Urothelium cell line (cell line): ENCODE results near the gene PDLIM5.
"Not testable (repeated sequence)": the region's sequence is repeated elsewhere in the genome, so short reads cannot be mapped to it uniquely, and the experiment has no call there.

Source experiments
- DNase-seq: peaks from one replicate; pipeline ENCODE4 v3.0.0; 2011; ENCODE audit warnings: low spot score, mixed read lengths
- FAIRE-seq: peaks from 2 replicates; lab custom pipeline; 2011; peaks lifted over from hg19 to GRCh38; lab: Jason Lieb, UNC

Gene PDLIM5

DNA sequence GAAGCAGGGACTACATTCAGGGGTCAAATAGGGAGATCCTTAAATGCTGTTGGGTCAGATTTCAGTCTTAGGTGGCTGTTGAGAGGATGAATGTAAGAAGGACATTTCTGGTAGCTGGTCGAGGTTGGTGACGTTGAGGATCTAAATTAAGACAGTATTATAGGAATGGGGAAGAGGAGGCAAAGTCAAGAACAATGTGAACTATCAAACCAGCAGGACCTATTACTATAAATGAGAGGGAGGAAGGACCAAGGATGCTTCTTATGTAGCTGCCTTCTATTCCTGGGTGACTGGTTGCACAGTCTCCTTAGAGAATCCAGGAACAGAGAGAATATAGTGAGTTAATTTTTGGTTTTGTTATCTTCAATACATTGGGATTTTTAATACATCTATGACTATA is 187.6 kb downstream of the PDLIM5 start:
- no peak for FAIRE-seq

DNA sequence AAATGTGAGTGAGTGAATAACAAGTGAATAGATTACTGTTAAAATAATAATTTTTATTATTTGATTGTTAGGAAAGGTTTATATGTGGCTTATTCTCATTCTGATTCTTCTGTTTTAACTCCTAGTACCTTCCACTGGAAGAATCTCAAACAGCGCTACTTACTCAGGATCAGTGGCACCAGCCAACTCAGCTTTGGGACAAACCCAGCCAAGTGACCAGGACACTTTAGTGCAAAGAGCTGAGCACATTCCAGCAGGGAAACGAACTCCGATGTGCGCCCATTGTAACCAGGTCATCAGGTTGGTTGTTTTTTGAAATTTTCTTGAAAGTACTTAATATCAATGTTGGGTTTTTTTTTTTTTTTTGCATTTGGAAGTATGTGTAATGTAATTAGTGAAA is 188.4 kb downstream of the PDLIM5 start:
- DNase-seq (no peak), FAIRE-seq (no peak)

More for the DNA sequence above, 187.6 kb downstream of the PDLIM5 start:
- no peak for DNase-seq

DNA sequence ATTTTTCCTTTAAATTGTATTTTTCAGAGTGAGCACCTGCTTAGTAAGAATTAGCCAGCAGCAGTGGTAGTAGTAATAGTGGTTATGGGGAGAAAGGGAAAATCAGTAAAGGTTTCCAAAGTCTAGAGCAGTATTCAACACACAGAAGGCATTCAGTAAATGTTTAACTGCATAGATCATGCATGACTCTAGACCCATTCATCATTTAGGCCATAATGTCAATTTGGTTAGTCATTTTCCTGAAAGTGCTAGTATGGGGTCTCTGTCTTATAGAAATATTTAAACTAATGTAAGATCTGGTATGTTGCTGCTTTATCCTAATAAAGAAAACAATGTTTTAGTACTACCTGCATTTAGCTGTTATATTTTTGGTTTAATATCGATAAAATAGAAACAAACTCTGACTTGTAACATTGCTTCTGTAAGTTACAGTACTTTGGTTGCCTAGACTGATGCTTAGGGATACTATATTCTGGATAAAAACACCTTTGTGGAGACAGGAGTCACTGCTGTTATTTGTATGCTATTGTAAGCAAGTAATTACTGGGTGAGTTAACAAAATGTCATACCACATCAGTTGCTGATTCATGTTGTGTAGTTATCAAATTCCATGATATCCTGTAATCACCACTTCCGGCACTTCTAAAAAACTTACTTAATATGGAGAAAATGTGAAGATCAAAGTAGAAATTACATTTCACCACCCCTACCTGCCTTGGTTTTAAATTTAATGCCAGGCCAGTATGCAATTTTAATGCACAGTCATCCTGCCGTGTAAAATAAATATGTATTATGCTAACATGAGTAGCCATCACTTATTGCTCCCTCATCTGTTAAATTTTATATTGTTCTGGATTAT is 190.2 kb downstream of the PDLIM5 start:
- FAIRE-seq (peak; percentile 30), DNase-seq (peak; percentile 23)

DNA sequence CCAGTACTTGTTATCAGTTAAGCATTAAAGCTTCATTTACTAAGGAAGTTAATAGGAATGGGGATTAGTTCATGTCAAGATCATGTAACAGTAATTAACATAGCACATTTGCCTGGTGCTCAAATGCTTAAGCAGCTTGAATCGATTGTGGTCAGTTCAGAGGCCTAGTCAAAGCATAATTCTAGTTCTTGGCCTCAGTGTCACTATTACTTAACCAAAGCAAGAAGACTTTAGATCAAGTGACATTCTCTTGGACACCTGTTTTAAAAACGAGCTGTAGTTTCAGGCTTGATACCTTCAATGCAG is 190.8 kb downstream of the PDLIM5 start:
- FAIRE-seq (no peak), DNase-seq (no peak)

DNA sequence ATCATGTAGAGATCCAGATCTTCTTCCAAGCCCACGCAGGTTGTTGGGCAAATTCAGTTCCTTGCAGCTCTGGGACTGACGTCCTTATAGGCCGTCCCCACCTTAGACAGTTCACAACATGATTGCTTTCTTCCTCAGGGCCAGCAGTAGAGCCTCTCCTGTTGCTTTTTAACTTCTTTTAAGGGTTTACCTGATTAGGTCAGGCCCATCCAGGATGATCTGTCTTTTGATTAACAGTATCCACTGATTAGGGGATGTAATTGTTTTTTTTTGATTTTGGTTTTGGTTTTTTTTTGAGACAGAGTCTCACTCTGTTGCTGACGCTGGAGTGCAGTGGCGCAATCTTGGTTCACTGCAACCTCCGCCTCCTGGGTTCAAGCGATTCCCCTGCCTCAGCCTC is 197.0 kb downstream of the PDLIM5 start:
- FAIRE-seq (no peak), DNase-seq (no peak)

DNA sequence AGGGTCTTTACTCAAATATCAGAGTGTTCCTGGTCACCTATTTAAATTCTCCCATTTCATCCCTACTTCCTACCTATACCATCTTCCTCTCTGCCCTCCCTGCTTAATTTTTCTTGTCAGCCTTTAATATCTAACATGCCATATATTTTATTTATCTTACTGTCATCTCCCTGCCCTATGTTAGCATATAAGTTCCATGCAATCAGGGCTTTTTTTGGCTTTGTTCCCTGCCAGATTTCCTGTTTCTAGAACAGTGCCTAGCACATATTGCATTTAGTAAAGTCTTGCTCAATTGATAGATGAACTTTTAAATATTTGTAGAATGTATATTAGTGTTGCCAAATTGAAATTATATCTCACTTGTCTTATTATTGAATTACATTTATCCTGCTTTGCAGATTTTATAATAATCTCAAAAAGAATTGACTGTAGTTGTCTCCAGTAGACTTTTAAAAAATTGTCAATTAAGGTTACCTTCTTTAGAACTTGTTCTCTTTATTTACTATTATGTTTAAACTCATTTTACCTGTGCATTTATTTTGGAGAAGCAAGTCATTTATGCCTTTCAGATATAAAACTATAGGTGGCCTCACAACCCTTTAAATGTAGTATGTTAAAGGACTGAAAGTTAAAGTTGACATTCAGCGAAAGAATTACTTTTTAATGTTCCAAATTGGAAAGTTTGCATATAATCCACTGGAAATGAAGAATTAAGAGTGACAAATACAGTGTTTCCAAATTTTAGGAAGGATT is 197.8 kb downstream of the PDLIM5 start:
- no peak for FAIRE-seq
- DNase-seq: no peak

DNA sequence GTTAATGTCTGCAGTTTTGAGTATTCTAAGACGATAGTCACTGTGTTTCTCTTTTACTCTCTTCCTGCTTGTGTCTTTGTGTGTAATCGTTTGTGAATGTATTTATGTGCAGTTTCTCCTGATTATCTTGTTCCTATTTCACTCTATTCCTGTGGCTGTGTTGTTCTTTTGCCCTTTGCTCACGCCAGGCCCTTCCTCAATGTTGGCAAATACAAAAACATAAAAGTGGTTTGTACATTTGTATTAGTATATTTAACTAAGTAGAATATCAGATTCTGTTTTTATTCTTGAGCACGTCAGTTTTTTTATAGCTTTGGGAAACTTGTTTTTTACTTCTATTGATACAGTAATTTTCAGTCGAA is 198.4 kb downstream of the PDLIM5 start:
- DNase-seq (no peak), FAIRE-seq (no peak)

DNA sequence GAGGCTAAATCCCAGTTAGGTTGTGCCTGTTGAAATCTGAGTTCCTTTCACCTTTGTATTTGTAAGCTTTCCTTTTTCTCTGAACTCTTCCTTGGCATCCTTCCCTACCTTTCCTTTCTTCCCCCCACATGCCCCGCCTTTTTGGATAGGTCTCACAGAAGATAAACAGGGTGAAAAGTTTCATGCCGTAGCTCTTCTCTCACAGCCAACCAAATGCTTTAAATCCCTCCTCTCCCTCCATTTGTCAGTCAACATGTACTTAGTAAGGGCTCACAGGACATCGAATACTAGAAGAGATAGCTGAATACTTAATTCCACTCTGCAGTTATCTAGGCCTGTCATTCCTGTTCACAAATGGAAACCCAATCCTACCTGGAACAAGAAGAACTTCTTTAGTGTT is 198.9 kb downstream of the PDLIM5 start:
- FAIRE-seq (no peak), DNase-seq (no peak)

DNA sequence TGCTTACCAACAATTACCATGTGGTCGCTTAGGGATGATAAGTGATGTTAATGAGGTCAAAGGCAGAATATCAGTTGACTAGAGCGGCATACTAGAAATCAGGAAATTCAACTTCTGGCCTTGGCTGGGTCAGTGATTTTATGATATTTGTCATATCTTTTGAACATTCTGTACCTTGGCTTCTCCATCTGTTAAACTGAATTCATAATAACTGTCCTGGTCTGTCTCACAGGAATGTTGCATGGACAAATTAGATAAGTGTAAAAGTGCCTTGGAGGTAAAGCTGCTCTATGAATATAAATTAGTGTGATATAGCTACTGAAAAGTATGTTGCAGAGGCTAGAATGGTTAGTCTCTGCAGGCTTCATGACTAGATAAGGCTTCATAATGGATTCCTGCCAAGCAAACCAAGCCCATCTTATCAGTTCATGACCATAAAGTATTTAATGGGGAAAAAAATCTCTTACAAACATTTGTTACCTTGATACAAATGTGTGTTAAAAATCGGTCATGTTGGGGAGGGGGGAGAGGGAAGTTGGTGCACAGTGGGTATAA is 201.4 kb downstream of the PDLIM5 start:
- no peak for FAIRE-seq
- no peak for DNase-seq

DNA sequence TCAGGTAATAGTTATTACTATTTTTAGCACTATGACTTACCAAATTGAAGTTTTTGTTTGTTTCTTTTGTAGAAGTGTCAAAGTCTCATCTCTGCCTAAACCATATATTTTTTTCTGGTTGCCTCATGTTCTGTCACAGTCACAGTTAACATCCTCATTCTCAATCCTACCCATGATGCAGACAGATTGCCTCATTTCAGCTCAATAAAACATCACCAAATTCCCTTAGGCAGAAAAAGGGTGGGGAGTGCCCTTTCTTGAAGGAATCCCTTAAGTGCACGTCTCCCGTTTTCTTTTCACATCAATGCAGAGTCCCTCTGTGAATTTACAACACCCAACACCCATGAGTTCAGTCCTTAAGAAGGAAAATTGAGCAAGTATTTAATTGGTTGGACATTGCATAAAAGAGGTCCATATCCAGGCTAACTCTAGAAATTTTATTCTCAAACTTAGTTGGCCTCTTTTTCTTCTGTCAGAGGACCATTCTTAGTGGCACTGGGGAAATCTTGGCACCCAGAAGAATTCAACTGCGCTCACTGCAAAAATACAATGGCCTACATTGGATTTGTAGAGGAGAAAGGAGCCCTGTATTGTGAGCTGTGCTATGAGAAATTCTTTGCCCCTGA is 202.4 kb downstream of the PDLIM5 start:
- FAIRE-seq: no peak

DNA sequence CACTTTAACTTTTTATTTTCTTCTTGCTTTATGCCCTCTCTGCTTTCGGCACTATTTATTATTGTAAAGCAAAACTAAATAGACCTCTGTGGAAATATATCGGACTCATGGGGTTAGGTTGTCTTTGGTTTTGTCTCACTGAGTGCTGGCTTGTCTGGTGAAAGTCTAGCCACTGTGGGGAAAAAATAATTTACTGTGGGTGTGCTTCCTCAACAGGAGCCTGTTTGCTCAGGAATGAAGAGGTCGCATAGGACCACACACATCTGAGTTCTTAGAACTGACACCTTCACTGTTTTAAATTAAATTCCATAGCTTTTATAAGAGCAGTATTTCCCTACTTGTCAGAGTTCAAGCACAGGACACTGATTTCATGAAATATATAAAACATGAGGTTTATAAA is 203.0 kb downstream of the PDLIM5 start:
- no peak for FAIRE-seq
- DNase-seq: no peak

More for the DNA sequence above, 202.4 kb downstream of the PDLIM5 start:
- no peak for DNase-seq

DNA sequence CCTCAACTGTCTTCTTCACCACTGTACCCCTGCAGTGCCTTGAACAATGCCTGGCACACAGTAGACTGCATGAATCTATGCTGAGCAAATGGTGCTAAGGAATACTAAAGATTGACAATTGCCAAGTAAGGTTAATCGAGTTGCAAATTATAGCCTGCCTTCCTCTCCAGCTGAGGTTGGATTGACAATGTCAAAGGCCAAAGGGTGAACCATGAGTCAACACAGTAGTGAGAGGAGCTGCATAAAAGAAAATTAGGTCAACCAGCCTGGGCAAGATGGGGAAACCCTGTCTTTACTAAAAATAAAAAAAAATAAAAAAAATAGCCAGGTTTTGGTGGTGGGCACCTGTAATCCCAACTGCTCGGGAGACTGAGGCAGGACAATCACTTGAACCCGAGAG is 208.9 kb downstream of the PDLIM5 start:
- DNase-seq: no peak
- no peak for FAIRE-seq

DNA sequence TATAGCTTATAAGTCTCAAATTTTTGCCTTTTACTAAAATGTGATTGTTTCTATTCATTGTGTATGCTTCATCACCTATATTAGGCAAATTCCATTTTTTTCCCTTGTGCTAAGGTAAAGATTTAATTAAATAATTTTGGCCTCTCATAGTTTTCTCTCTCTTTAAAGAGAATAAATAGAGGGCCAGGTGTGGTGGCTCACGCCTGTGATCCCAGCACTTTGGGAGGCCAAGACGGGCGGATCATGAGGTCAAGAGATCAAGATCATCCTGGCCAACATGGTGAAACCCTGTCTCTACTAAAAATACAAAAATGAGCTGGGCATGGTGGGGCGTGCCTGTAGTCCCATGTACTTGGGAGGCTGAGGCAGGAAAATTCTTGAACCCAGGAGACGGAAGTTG is 213.3 kb downstream of the PDLIM5 start:
- DNase-seq, FAIRE-seq: not testable (repeated sequence)

DNA sequence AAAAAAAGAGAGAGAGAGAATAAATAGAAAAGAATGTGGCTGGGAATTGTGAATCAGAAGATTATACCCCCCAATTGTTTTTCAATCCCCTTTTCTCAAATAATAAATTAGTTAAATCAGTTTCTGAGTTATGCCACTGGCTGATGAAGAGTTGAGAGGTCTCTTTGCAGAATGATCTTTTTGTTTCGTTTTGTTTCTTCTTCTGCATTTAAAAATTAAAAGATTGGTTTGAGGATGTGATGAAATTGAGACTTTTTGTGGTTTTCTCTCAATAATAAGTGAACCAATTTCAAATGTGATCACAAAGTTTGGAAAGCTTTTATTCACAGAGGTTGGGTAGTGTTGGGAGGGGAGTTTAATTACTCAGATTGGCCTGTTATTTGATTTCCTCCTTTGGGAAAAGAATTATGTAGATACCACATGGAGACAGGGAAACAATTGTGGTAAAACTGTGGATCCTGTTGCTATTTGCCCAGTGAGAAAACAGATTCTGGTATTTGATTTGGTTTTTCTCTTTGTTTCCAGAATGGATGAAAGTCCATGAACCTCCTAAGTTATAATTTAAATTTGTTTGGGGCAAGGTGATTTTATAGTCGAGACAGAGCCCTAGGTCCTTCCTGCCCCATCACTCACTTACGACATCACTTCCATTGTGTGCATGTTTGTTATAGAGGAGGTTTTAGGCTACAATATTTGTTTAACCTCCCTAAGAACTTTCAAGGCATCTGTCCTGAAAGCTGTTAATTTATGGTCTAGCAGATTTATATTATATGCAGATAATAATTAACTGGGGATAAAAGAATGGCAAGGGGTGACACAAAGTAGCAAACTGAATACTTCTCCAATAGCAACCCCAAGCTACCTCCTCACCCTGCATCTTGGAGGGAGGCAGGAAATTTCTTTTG is 214.0 kb downstream of the PDLIM5 start:
- no peak for FAIRE-seq

DNA sequence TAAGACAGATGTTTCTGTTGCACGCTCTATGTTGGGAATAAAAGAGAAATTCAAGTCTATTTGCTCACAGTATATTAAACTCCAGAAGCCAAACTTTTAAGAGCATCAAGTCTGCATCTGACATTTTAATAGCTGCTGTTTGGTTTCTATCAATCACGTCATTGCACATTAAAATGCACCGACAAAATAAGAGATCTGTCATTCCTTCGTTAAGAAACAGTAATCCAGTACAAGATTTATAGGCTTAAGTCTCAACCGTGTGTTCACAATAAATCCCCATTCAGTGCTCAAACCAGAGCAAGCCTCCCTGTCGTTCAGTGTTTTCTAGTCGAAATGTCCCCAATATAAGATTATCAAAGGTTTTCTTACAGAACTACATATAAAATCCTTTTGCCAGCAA is 217.0 kb downstream of the PDLIM5 start:
- FAIRE-seq: no peak
- no peak for DNase-seq

More for the DNA sequence above, 214.0 kb downstream of the PDLIM5 start:
- DNase-seq: no peak

DNA sequence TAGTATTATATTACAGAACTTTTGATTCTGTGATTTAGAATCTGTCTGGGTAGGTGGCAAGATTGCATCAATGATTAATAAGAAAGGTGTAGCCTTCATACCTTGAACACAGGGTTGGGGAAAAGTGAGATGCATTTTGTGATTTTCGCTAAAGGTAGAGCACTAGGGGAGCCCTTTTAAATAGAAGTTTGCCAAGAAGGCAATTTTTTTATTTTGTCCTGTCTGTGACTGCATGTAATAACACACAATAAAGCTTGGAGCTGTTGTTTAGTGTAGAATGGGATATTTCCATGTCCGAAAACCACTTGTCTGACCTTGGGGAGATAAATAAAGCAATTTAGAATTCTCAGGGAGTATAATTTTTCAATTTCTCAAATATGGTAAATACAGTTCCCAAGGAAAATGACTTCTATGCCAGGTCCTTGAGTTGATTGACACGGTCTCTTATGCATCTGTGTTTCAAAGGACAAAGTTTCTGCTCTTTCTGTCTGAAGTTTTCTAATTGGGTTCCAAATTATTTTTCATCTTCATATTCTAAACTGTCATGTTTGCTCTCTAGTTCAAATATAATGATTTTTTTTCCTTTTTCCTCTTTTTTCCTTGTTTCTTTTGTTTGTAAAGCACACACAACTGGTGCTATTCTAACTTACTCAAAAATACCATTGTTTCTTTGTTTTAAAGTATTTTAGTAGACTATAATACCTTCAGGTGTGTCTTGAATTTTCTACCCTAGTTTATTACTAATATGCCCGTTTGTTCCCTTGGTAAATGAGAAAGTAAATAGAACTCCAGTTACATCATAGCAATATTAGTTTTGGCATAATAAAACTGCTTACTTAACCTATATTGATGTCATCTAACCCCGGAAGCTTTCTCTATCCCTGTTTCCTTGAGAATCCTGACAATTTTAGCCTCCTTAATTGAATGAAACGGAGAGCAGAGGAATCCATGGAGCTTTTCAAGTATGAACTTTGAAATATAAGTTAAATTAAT is 218.2 kb downstream of the PDLIM5 start:
- no peak for FAIRE-seq

DNA sequence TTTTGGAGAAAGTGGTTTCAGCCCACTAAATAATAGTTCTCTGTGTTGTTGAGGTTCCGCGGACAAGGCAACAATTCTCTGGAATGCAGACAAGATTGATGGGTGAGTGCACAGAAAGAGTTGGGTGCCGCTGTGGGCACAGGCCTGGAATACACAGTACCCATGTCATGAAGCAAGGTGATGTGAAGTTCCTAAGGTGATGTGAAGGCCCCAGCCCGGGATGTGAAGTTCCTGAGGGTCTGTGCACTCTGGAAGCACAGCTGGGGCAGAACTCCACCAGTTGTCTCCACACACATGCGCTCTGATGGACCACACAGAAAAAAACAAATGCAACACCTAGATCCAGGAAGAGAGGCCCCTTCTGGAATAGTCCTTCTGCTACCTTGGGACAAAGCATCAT is 219.4 kb downstream of the PDLIM5 start:
- FAIRE-seq (no peak), DNase-seq (no peak)

More for the DNA sequence above, 218.2 kb downstream of the PDLIM5 start:
- DNase-seq: no peak

DNA sequence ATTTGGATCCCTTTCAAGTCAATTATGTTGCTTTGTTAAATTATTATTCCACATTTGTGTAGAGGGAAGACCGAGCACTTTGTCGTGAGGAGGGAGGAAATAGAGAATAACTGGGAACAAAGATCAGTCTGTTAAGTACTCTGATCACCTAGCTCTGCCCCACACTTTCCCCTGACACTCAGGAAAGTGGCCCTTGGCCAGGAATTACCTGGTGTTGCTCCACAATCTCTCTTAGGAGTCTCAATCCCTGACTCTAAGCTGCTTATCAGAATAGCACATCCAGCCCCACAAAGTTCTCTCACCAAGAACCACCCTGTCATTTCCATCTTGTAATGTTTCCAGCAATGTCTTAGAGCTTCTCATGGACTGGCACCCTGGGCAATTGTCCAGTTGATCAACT is 222.2 kb downstream of the PDLIM5 start:
- FAIRE-seq (no peak), DNase-seq (no peak)

DNA sequence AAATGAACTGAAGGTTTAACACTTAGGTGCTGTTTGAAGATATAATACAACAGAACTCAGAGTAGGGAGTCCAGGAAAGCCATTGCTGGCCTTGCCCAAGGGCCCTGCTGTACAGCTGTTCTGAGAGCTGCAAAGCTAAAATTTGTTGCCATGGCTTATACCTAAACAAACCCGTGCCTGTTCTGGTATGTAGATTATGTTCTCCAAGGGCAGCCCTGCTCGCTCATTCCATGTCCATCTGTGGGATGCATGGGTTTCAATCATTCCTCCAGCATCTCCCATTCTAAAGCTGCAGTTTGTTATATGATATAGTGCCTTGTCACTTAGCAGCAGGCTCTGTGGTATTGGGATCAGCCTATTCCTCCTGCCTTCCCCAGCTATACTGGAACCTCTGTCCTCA is 225.2 kb downstream of the PDLIM5 start:
- DNase-seq (no peak), FAIRE-seq (no peak)
